Endothelial cell of umbilical vein (primary cell): Measurements from ENCODE around the gene TWIST2. TPM values are rescaled to one million over a fixed set of nuclear protein-coding genes. Genes with fewer than 3 reads are reported as not detected.

Experiments
- BruUV-seq: library from RNA; stranded (reverse); fragments of 400-500 nt; replicated peaks from 2 replicates; lab custom pipeline; 2021; lab: Mats Ljungman, UMichigan
- CTCF ChIA-PET: fragments of 300-600, 350-600 bp; sonication (Branson Sonifier 250); formaldehyde crosslinking; loops from one replicate; lab custom pipeline; 2021; ENCODE audit warnings: antibody characterized with exemption, inconsistent platforms; lab: Charles Lee
- POLR2A ChIA-PET: fragments of 300-600, 350-600 bp; sonication (Branson Sonifier 250); formaldehyde crosslinking; loops from one replicate; lab custom pipeline; 2021; ENCODE audit warnings: antibody characterized with exemption, inconsistent platforms; lab: Charles Lee
- DNase-seq: peaks from one replicate; pipeline ENCODE4 v3.0.0-alpha.2; 2011; ENCODE audit warnings: low read depth, low spot score
- FAIRE-seq: peaks from 2 replicates; lab custom pipeline; 2011; peaks lifted over from hg19 to GRCh38; lab: Jason Lieb, UNC
- H2AFZ ChIP-seq: 2 replicates; pipeline ENCODE4 v1.6.0; 2012; ENCODE audit warnings: low read depth, low read length, control low read depth, inconsistent platforms
- H3K27ac ChIP-seq: 2 replicates; pipeline ENCODE4 v1.5.1; 2011; ENCODE audit warnings: low read depth, mild to moderate bottlenecking, control low read depth, low read length, moderate library complexity; ENCODE audit not compliant: insufficient read depth
- H3K27me3 ChIP-seq, 2 experiments: 2 replicates each; pipeline versions ENCODE4 v1.6.0 to v1.6.1; 2011; ENCODE audit warnings: low read length in 2 of 2, mixed read lengths in 1 of 2; ENCODE audit not compliant: control insufficient read depth in 2 of 2, insufficient read depth in 2 of 2
- H3K36me3 ChIP-seq, 2 experiments: 2 replicates in 1 of 2; 3 replicates in 1 of 2; pipeline ENCODE4 v1.5.1; 2011; ENCODE audit warnings: low read length in 2 of 2, mild to moderate bottlenecking in 1 of 2, moderate library complexity in 1 of 2; ENCODE audit not compliant: control insufficient read depth in 2 of 2, insufficient read depth in 2 of 2; ENCODE audit errors: extremely low read depth in 1 of 2
- H3K4me1 ChIP-seq: 3 replicates; pipeline ENCODE4 v1.5.1; 2011; ENCODE audit warnings: mild to moderate bottlenecking, low read length; ENCODE audit not compliant: control insufficient read depth, insufficient read depth; ENCODE audit errors: extremely low read depth
- H3K4me2 ChIP-seq: 2 replicates; pipeline ENCODE4 v1.6.1; 2011; ENCODE audit warnings: low read length, control low read depth, mixed read lengths; ENCODE audit not compliant: insufficient read depth
- H3K4me3 ChIP-seq, 3 experiments: fragments of 200-600 bp in 1 of 3; sonication (generic), shearing (Covaris generic) in 1 of 3; replicated peaks in 1 of 3; 2 replicates each; pipeline ENCODE4 v1.5.1; 2011 to 2016; ENCODE audit warnings: control low read depth in 3 of 3, low read length in 3 of 3, mild to moderate bottlenecking in 2 of 3, inconsistent platforms in 1 of 3, low read depth in 1 of 3, moderate library complexity in 1 of 3; ENCODE audit not compliant: insufficient read depth in 1 of 3
- H3K79me2 ChIP-seq: 2 replicates; pipeline ENCODE4 v1.6.0; 2012; ENCODE audit warnings: low read length, inconsistent platforms; ENCODE audit not compliant: control insufficient read depth, insufficient read depth
- H3K9ac ChIP-seq: replicated peaks from 2 replicates; pipeline ENCODE3; 2011; ENCODE audit warnings: low read length, control low read depth; ENCODE audit not compliant: insufficient read depth; ENCODE audit errors: extremely low read depth
- H3K9me1 ChIP-seq: replicated peaks from 3 replicates; pipeline ENCODE4 v1.6.0; 2011; ENCODE audit warnings: mild to moderate bottlenecking, low read length; ENCODE audit not compliant: control insufficient read depth, insufficient read depth; ENCODE audit errors: extremely low read depth
- H3K9me3 ChIP-seq: replicated peaks from 2 replicates; pipeline ENCODE4 v1.5.1; 2012; ENCODE audit warnings: low read length, inconsistent platforms; ENCODE audit not compliant: control insufficient read depth, insufficient read depth
- H4K20me1 ChIP-seq: replicated peaks from 2 replicates; pipeline ENCODE3; 2011; ENCODE audit warnings: mild to moderate bottlenecking, low read length; ENCODE audit not compliant: control insufficient read depth, insufficient read depth; ENCODE audit errors: extremely low read depth
- EZH2 ChIP-seq: IDR thresholded peaks from 2 replicates; pipeline ENCODE4 v1.6.1; 2012; ENCODE audit warnings: borderline replicate concordance, low read depth, mild to moderate bottlenecking, moderate library complexity, low read length, inconsistent platforms; ENCODE audit not compliant: severe bottlenecking
- FOS ChIP-seq: IDR thresholded peaks from 2 replicates; pipeline ENCODE4 v1.6.1; 2011; ENCODE audit warnings: mild to moderate bottlenecking, low read length, moderate library complexity, borderline replicate concordance; ENCODE audit not compliant: insufficient read depth
- GATA2 ChIP-seq: IDR thresholded peaks from 2 replicates; pipeline ENCODE4 v1.7.0; 2011; ENCODE audit warnings: low read depth, mild to moderate bottlenecking, moderate library complexity, mixed read lengths, low read length; ENCODE audit not compliant: insufficient read length, insufficient read depth
- JUN ChIP-seq: IDR thresholded peaks from 2 replicates; pipeline ENCODE4 v1.6.1; 2011; ENCODE audit warnings: borderline replicate concordance, low read depth; ENCODE audit not compliant: insufficient read length, insufficient read depth
- MYC ChIP-seq: IDR thresholded peaks from one replicate; pipeline ENCODE4 v1.6.1; 2011; ENCODE audit warnings: mild to moderate bottlenecking, low read depth, low read length
- POLR2A ChIP-seq: IDR thresholded peaks from 2 replicates; pipeline ENCODE4 v1.6.1; 2012; ENCODE audit warnings: low read depth, mild to moderate bottlenecking, control low read depth, low read length
- POLR2AphosphoS5 ChIP-seq: IDR thresholded peaks from 2 replicates; pipeline ENCODE4 v1.6.1; 2012; ENCODE audit warnings: low read depth, mild to moderate bottlenecking, control low read depth, low read length, moderate library complexity; ENCODE audit not compliant: insufficient read depth
- dilution Hi-C: fragments of 300-500 bp; cut with MboI; formaldehyde crosslinking; loops from one replicate; pipeline ENCODE4 v1.15.0; 2019; ENCODE audit warnings: low sequenced_read_pairs; ENCODE audit not compliant: extremely low pct_ligation_motif_present
- intact Hi-C: fragments of 100-400 bp; cut with micrococcal nuclease; formaldehyde crosslinking; loops from one replicate; pipeline ENCODE4 v1.10.0; 2022
- polyA plus RNA-seq, 4 experiments: library from polyadenylated mRNA; depleted of rRNA in 3 of 4; stranded (reverse) in 3 of 4; unstranded in 1 of 4; fragments of >200 nt; gene quantifications; 2 replicates each; pipeline versions ENCODE4 v1.2.1 to v1.2.3, GENCODE V29; 2011 to 2012; ENCODE audit warnings: missing spikeins in 1 of 4
- total RNA-seq: library from RNA; stranded (reverse); gene quantifications from 2 replicates; pipeline ENCODE4 v1.2.3, GENCODE V29; 2021
- TF ChIP-seq, protein P1 (sequence below), 2 donors: IDR thresholded peaks; 1 replicate in 1 of 2; 2 replicates in 1 of 2; pipeline ENCODE4 v1.5.1; 2011; ENCODE audit warnings: low read length in 2 of 2, mild to moderate bottlenecking in 2 of 2, moderate library complexity in 2 of 2, control low read depth in 1 of 2, inconsistent platforms in 1 of 2, low read depth in 1 of 2; ENCODE audit not compliant: insufficient read depth in 1 of 2; ENCODE audit errors: extremely low read depth in 1 of 2
- TF ChIP-seq, protein P2 (sequence below): IDR thresholded peaks from 2 replicates; pipeline ENCODE4 v1.6.1; 2011; ENCODE audit not compliant: insufficient read depth, insufficient read length

The TWIST2 gene
- total and polyA plus RNA-seq, 2 donors (not counting 3 experiments of a cell fraction or from before 2014, with no cell fraction given) = 2.3 to 3.4 TPM

DNA sequence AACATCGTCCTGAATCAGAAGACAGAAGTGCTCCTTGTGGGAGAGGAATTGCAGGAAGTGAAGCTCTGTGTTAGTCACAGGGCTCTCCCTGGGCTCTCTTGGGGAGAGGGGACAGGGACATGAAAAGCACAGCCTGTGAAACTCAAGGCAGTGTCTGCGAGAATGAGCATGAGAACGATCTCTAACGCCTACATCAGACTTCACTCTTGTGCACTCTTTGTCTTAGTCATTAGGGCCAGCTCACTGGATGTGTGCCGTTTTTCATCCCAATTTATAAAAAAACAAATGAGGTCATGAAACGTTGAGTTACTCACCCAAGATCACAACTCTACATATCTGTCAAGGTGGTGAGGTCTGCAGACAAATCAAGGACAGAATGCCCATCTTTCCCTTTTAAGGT, 27.0 kb upstream of the TWIST2 start:
- H3K4me1 ChIP-seq = no peaks in the 10 kb centered on the region
- POLR2A ChIA-PET = no interaction called here
- H3K9me3 ChIP-seq = no peaks in the 10 kb centered on the region
- BruUV-seq = no TSS peak
- intact Hi-C loops (no loop called here), dilution Hi-C loops (no loop called here)
- H3K27ac ChIP-seq = no peak overlapping the region
- TF ChIP-seq EZH2 (no peak), POLR2AphosphoS5 (no peak), JUN (no peak), GATA2 (no peak)
- TF ChIP-seq, protein P1, sequence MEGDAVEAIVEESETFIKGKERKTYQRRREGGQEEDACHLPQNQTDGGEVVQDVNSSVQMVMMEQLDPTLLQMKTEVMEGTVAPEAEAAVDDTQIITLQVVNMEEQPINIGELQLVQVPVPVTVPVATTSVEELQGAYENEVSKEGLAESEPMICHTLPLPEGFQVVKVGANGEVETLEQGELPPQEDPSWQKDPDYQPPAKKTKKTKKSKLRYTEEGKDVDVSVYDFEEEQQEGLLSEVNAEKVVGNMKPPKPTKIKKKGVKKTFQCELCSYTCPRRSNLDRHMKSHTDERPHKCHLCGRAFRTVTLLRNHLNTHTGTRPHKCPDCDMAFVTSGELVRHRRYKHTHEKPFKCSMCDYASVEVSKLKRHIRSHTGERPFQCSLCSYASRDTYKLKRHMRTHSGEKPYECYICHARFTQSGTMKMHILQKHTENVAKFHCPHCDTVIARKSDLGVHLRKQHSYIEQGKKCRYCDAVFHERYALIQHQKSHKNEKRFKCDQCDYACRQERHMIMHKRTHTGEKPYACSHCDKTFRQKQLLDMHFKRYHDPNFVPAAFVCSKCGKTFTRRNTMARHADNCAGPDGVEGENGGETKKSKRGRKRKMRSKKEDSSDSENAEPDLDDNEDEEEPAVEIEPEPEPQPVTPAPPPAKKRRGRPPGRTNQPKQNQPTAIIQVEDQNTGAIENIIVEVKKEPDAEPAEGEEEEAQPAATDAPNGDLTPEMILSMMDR (IDR thresholded peaks at IDR 0.05; ENCODE audit: extremely low read depth in 1 of 2, insufficient read depth in 1 of 2, low read depth in 1 of 2, low read length in 2 of 2) = no peak
- H2AFZ ChIP-seq = no peak overlapping the region
- H3K36me3 ChIP-seq = no peaks in the 10 kb centered on the region
- no peaks in the 10 kb centered on the region for H4K20me1 ChIP-seq
- CTCF ChIA-PET = interaction anchor here (1.4 kb wide), 1 partner anchor 36 kb away, joined by 3 read pairs; no protein-coding TSS in a partner anchor
- no peak overlapping the region for H3K4me3 ChIP-seq
- H3K27me3 ChIP-seq = no peaks in the 10 kb centered on the region
- no peak for DNase-seq
- H3K79me2 ChIP-seq = no peaks in the 10 kb centered on the region
- no peak overlapping the region for H3K4me2 ChIP-seq
- no peaks in the 10 kb centered on the region for H3K9me1 ChIP-seq
- no peak overlapping the region for H3K9ac ChIP-seq
- FAIRE-seq = no peak

DNA sequence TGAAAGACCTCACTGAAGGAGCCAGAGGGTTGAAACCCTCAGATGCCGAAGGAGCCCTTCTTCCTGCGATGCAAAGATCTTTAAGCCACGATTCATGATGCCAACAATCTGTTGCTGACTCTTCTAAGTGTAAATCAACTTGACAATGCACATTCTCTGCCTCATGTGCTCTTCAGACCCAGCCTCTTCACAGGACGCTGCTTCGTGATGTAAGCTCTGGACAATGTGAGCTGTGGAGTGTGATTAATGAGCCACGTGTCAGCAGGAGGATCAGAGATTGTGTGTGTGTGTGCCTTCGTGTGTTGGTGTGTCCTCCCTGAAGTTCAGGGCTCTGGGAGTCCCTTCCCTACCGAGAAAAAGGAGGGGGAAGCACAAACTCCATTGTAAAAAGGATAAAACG, 26.5 kb upstream of the TWIST2 start:
- no TSS peak for BruUV-seq
- H4K20me1 ChIP-seq = no peaks in the 10 kb centered on the region
- TF ChIP-seq, protein P2, sequence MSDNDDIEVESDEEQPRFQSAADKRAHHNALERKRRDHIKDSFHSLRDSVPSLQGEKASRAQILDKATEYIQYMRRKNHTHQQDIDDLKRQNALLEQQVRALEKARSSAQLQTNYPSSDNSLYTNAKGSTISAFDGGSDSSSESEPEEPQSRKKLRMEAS = no peak
- TF ChIP-seq MYC (no peak), POLR2A (no peak), JUN (no peak), EZH2 (no peak), FOS (no peak), GATA2 (no peak), POLR2AphosphoS5 (no peak)
- TF ChIP-seq, protein P1 (IDR thresholded peaks at IDR 0.05; ENCODE audit: extremely low read depth in 1 of 2, insufficient read depth in 1 of 2, low read depth in 1 of 2, low read length in 2 of 2) = no peak
- no peak for DNase-seq
- intact Hi-C loops (no loop called here), dilution Hi-C loops (no loop called here)
- no peaks in the 10 kb centered on the region for H3K9me1 ChIP-seq
- no peaks in the 10 kb centered on the region for H3K9me3 ChIP-seq
- no peak overlapping the region for H3K4me2 ChIP-seq
- no peaks in the 10 kb centered on the region for H3K4me1 ChIP-seq
- H3K27ac ChIP-seq = no peak overlapping the region
- FAIRE-seq = no peak
- no peak overlapping the region for H3K9ac ChIP-seq
- H3K36me3 ChIP-seq = no peaks in the 10 kb centered on the region
- POLR2A ChIA-PET = no interaction called here
- H3K27me3 ChIP-seq = no peaks in the 10 kb centered on the region
- H3K79me2 ChIP-seq = no peaks in the 10 kb centered on the region
- CTCF ChIA-PET = interaction anchor here (1.4 kb wide), 1 partner anchor 36 kb away, joined by 3 read pairs; no protein-coding TSS in a partner anchor
- H3K4me3 ChIP-seq = no peak overlapping the region
- no peak overlapping the region for H2AFZ ChIP-seq
